ENCODE data around the gene ELF2. TPM values are rescaled to one million over a fixed set of nuclear protein-coding genes. Genes with fewer than 3 reads are reported as not detected.
A peak's percentile ranks its signal among the peaks of the same experiment; 100 is the strongest.

ELF2 gene
- total RNA-seq, 2 experiments from 2014 or later = 20.1 to 20.4 TPM

DNA sequence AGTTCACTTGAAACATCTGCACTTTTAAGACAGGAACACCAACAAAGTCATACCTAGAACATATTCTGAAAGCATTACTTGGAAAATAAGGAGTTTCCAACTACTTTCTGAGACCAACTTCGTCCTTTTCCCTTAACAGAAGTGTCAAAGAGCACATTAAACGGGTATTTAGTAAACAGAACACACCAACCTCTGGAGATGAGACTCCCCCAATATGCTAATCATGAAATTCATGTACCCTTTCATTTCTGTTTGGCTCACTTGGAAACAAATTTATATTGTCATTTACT is 92.3 kb downstream of the ELF2 start:
- POLR2A ChIA-PET = interaction anchor here (0.9 to 1.5 kb wide), 3 partner anchors 9 to 267 kb away, joined by 3 to 4 read pairs (median 3); partner anchors contain the start of gene NAA15
- H3K4me3 Mint-ChIP-seq = peak overlapping the region; percentile 100

DNA sequence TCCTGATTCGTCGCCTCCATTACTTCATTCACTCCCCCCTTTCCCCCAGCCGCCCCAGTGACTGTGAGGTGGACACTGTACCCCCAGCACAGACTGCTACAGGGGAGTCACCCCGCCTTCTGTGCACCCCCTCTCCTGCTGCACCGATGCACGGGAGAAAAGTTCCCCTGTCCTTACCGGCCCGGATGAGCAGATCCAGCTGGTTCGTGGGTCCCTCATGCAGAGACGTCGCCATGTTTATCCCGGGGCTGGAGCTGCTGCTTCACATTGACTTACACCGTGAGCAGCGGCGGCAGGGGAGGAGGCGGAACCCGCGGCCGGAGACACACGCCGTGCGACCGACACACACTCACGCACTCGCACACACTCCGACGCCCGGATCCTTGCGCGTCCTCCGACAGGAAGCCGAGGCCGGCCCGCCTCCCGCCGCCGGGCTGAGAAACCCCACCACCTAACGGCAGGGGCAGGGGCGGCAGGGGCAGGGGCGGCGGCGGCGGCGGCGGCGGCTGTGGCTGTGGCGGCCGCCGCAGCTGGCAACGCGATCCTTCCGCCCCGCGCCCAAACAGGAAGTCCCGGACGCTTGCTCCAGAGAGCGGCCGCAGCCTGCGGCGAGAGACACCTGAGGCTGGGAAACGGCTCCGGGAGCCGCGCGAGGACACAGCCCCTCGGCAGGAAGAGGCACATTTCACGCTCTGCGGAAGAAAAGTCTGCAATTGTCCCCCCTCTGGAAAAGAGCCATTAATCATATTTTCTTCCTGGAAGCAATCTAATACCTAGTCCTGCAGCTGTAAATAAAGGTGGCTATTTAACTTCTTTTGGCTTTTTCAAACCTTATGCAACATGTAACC is 92.8 kb downstream of the ELF2 start:
- DNase-seq = peak; percentile 88
- ChIA-PET POLR2A (interaction anchor here (0.7 to 2.2 kb wide), 9 partner anchors 8 to 268 kb away, joined by 3 to 9 read pairs (median 4); partner anchors contain the start of genes NAA15 and NOCT), CTCF (interaction anchor here (0.9 to 6.4 kb wide), 3 partner anchors 16 to 217 kb away, joined by 3 to 51 read pairs (median 4); no protein-coding TSS in a partner anchor)
- peak; percentile 49 for ATAC-seq
- Mint-ChIP-seq H3K27me3 (no peaks in the 10 kb centered on the region), H3K36me3 (ENCODE audit: low read depth) (peaks cover 14% of the 10 kb centered on the region), H3K4me3 (peak overlapping the region; percentile 100), H3K9me3 (no peaks in the 10 kb centered on the region), H3K27ac (peak overlapping the region; percentile 100), H3K4me1 (ENCODE audit: low read depth) (peaks cover 25% of the 10 kb centered on the region)
- TF ChIP-seq, protein P1, sequence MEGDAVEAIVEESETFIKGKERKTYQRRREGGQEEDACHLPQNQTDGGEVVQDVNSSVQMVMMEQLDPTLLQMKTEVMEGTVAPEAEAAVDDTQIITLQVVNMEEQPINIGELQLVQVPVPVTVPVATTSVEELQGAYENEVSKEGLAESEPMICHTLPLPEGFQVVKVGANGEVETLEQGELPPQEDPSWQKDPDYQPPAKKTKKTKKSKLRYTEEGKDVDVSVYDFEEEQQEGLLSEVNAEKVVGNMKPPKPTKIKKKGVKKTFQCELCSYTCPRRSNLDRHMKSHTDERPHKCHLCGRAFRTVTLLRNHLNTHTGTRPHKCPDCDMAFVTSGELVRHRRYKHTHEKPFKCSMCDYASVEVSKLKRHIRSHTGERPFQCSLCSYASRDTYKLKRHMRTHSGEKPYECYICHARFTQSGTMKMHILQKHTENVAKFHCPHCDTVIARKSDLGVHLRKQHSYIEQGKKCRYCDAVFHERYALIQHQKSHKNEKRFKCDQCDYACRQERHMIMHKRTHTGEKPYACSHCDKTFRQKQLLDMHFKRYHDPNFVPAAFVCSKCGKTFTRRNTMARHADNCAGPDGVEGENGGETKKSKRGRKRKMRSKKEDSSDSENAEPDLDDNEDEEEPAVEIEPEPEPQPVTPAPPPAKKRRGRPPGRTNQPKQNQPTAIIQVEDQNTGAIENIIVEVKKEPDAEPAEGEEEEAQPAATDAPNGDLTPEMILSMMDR (IDR thresholded peaks at IDR 0.05) = no peak
- intact Hi-C loops (cut with micrococcal nuclease) = loop anchor here (2.0 to 10.0 kb wide), 4 partner anchors 52 to 371 kb away; partner anchors contain the start of genes ELF2, NAA15 and RAB33B

More for the DNA sequence above, 92.3 kb downstream of the ELF2 start:
- TF ChIP-seq, protein P1 (IDR thresholded peaks at IDR 0.05) = no peak
- no peaks in the 10 kb centered on the region for H3K27me3 Mint-ChIP-seq
- no peaks in the 10 kb centered on the region for H3K9me3 Mint-ChIP-seq
- intact Hi-C loops (cut with micrococcal nuclease) = loop anchor here (5.0 to 10.0 kb wide), 3 partner anchors 52 to 370 kb away; partner anchors contain the start of genes ELF2 and RAB33B
- peaks cover 23% of the 10 kb centered on the region for H3K4me1 Mint-ChIP-seq (ENCODE audit: low read depth)
- peaks cover 14% of the 10 kb centered on the region for H3K36me3 Mint-ChIP-seq (ENCODE audit: low read depth)
- peak overlapping the region; percentile 84 for H3K27ac Mint-ChIP-seq
- CTCF ChIA-PET = interaction anchor here (1.8 to 6.4 kb wide), 3 partner anchors 11 to 54 kb away, joined by 6 to 51 read pairs (median 16); no protein-coding TSS in a partner anchor
- no peak for ATAC-seq
- no peak for DNase-seq

DNA sequence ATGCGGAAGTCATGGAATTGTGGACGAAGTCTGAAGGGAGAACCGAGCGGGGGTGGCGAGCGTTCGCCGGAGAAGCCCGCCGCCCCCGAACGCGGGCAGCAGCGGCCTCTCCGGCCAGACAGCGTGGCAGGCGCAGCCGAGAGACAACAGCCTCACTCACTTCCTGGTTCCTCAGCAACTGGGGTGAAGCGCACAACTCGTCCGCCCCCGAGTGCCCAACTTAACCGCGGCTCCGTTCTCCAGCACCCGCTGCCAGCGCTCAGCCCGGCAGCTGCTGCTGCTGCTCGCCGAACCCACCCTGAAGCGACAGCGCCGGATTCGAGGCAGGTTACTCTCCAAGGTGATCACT is 93.4 kb downstream of the ELF2 start:
- peak; percentile 36 for ATAC-seq
- peak overlapping the region; percentile 100 for H3K4me3 Mint-ChIP-seq
- intact Hi-C loops (cut with micrococcal nuclease) = loop anchor here (2.0 to 10.0 kb wide), 4 partner anchors 51 to 371 kb away; partner anchors contain the start of genes ELF2, NAA15 and RAB33B

DNA sequence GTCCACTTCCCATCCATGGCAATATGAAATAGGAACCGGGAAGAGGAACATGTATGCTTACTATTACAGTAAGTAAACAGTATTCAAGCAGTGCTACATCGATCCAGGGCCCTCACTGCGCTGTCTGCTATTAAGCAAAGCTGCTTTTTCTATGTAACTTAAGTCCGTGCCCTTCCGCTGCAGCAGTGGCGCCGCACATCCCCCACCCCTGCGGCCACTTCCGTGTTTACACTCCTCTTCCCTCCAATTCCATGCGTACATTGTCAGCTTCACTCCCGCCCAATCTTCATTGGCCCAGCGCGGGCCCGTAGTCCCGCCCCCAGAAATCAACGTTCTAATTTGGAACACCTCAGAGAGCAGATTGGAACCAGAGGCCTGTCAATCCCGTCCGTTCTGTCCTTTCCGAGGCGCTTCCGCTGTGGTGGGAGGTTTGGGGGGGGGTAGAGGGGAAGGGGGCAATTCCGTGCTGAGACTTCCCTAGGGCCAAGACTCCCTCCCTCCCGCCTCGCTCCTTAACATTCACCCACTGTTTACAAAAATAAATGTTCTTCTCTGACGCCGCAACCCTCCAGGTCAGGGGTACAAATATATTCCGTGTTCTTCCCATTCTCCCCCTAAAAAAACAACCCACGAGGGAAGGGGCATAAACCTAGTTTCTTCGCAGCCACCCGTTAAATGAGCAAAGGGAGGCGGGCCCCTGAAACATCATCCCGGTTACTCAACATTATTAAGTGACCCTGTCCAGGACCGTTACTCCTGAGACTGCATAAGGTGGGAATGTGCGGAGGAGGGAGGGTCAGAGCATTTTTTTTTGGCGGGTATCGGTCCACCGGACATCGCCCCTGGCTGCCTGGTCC is 94.0 kb downstream of the ELF2 start:
- no peaks in the 10 kb centered on the region for H3K9me3 Mint-ChIP-seq
- TF ChIP-seq, protein P1 (IDR thresholded peaks at IDR 0.05) = no peak
- peaks cover 14% of the 10 kb centered on the region for H3K36me3 Mint-ChIP-seq (ENCODE audit: low read depth)
- peak overlapping the region; percentile 100 for H3K27ac Mint-ChIP-seq
- peak; percentile 90 for ATAC-seq
- intact Hi-C loops (cut with micrococcal nuclease) = loop anchor here (2.0 to 10.0 kb wide), 4 partner anchors 51 to 372 kb away; partner anchors contain the start of genes ELF2, NAA15 and RAB33B
- peaks cover 28% of the 10 kb centered on the region for H3K4me1 Mint-ChIP-seq (ENCODE audit: low read depth)
- peak; percentile 98 for DNase-seq
- POLR2A ChIA-PET = interaction anchor here (0.7 to 2.2 kb wide), 7 partner anchors 9 to 219 kb away, joined by 3 to 9 read pairs (median 4); partner anchors contain the start of genes NDUFC1 and NOCT
- CTCF ChIA-PET = interaction anchor here (0.9 to 6.4 kb wide), 2 partner anchors 52 to 218 kb away, joined by 4 to 51 read pairs; no protein-coding TSS in a partner anchor
- peak overlapping the region; percentile 100 for H3K4me3 Mint-ChIP-seq
- H3K27me3 Mint-ChIP-seq = no peaks in the 10 kb centered on the region

More for the DNA sequence above, 93.4 kb downstream of the ELF2 start:
- Mint-ChIP-seq H3K27me3 (no peaks in the 10 kb centered on the region), H3K4me1 (ENCODE audit: low read depth) (peaks cover 25% of the 10 kb centered on the region), H3K27ac (peak overlapping the region; percentile 100), H3K9me3 (no peaks in the 10 kb centered on the region), H3K36me3 (ENCODE audit: low read depth) (peaks cover 14% of the 10 kb centered on the region)
- DNase-seq = peak; percentile 79
- TF ChIP-seq, protein P1 (IDR thresholded peaks at IDR 0.05) = no peak
- CTCF ChIA-PET = interaction anchor here (0.9 to 6.4 kb wide), 3 partner anchors 17 to 217 kb away, joined by 3 to 51 read pairs (median 4); no protein-coding TSS in a partner anchor
- POLR2A ChIA-PET = interaction anchor here (0.7 to 2.2 kb wide), 6 partner anchors 10 to 213 kb away, joined by 3 to 9 read pairs (median 4); partner anchors contain the start of gene NOCT

Data from activated CD8-positive, alpha-beta T cell treated with anti-CD3 and anti-CD28 coated beads for 36 hours (primary cell).